Activated T-helper 17 cell treated with anti-CD3 and anti-CD28 coated beads, Interleukin-2, amount 50 U/mL, for 72 hours (primary cell): ENCODE measurements around the gene CARS1. TPM values are rescaled to one million over a fixed set of nuclear protein-coding genes. Genes with fewer than 3 reads are reported as not detected.

Experiments
- ATAC-seq: fragments of 150-1000 bp; cut with Tn5 transposase; replicated peaks from 2 replicates; pipeline ENCODE4 v1.10.0; 2021; ENCODE audit warnings: mild to moderate bottlenecking, moderate library complexity
- H3K27ac Mint-ChIP-seq: one replicate; pipeline ENCODE4 v1.8.0; 2022; ENCODE audit warnings: mixed read lengths
- H3K27me3 Mint-ChIP-seq: one replicate; pipeline ENCODE4 v1.8.0; 2022; ENCODE audit warnings: mixed read lengths
- H3K36me3 Mint-ChIP-seq: one replicate; pipeline ENCODE4 v1.8.0; 2022; ENCODE audit warnings: low read depth, mild to moderate bottlenecking, mixed read lengths
- H3K4me1 Mint-ChIP-seq: one replicate; pipeline ENCODE4 v1.8.0; 2022; ENCODE audit warnings: mixed read lengths
- H3K4me3 Mint-ChIP-seq: one replicate; pipeline ENCODE4 v1.8.0; 2022; ENCODE audit warnings: mild to moderate bottlenecking, mixed read lengths
- H3K9me3 Mint-ChIP-seq: one replicate; pipeline ENCODE4 v1.8.0; 2022; ENCODE audit warnings: mixed read lengths
- total RNA-seq, 2 donors: library from RNA; stranded (reverse); gene quantifications; one replicate each; pipeline ENCODE4 v1.2.3, GENCODE V29; 2022

CARS1 gene
- total RNA-seq, 2 donors from 2014 or later: 81.4 to 84.9 TPM

- ATAC-seq: no peak
- Mint-ChIP-seq H3K9me3 (no peaks in the 10 kb centered on the region), H3K4me1 (no peaks in the 10 kb centered on the region), H3K4me3 (no peak overlapping the region), H3K27ac (no peak overlapping the region), H3K27me3 (peaks cover 4% of the 10 kb centered on the region), H3K36me3 (no peaks in the 10 kb centered on the region)
Measured at GRCh38 chr11:3093281-3094191, 36.3 kb upstream of the CARS1 start.

- ATAC-seq: no peak
- H3K9me3 Mint-ChIP-seq: no peaks in the 10 kb centered on the region
- H3K4me1 Mint-ChIP-seq: no peaks in the 10 kb centered on the region
- H3K27ac Mint-ChIP-seq: no peak overlapping the region
- H3K27me3 Mint-ChIP-seq: peaks cover 4% of the 10 kb centered on the region
- no peak overlapping the region for H3K4me3 Mint-ChIP-seq
- H3K36me3 Mint-ChIP-seq: no peaks in the 10 kb centered on the region
Measured at GRCh38 chr11:3092603-3093141, 35.4 kb upstream of the CARS1 start.

- Mint-ChIP-seq H3K4me3 (no peak overlapping the region), H3K9me3 (no peaks in the 10 kb centered on the region), H3K27ac (peak overlapping the region; percentile 68), H3K27me3 (peaks cover 4% of the 10 kb centered on the region), H3K4me1 (no peaks in the 10 kb centered on the region), H3K36me3 (no peaks in the 10 kb centered on the region)
- peak; percentile 88 for ATAC-seq
Measured at GRCh38 chr11:3091846-3092602, 34.8 kb upstream of the CARS1 start.

GRCh38 chr11:3091081-3091845 lies 34.0 kb upstream of the CARS1 start:
- Mint-ChIP-seq H3K4me1 (no peaks in the 10 kb centered on the region), H3K4me3 (no peak overlapping the region), H3K27ac (peak overlapping the region; percentile 68), H3K27me3 (no peaks in the 10 kb centered on the region), H3K9me3 (no peaks in the 10 kb centered on the region), H3K36me3 (no peaks in the 10 kb centered on the region)
- no peak for ATAC-seq

GRCh38 chr11:3090096-3090901 lies 33.1 kb upstream of the CARS1 start:
- no peaks in the 10 kb centered on the region for H3K4me1 Mint-ChIP-seq
- no peak for ATAC-seq

GRCh38 chr11:3089236-3090061 lies 32.2 kb upstream of the CARS1 start:
- Mint-ChIP-seq H3K27ac (no peak overlapping the region), H3K9me3 (no peaks in the 10 kb centered on the region), H3K27me3 (peaks cover 3% of the 10 kb centered on the region), H3K4me3 (no peak overlapping the region), H3K36me3 (no peaks in the 10 kb centered on the region), H3K4me1 (no peaks in the 10 kb centered on the region)
- ATAC-seq: no peak

More at GRCh38 chr11:3090096-3090901, 33.1 kb upstream of the CARS1 start:
- Mint-ChIP-seq H3K36me3 (no peaks in the 10 kb centered on the region), H3K4me3 (no peak overlapping the region), H3K9me3 (no peaks in the 10 kb centered on the region), H3K27ac (no peak overlapping the region), H3K27me3 (peaks cover 3% of the 10 kb centered on the region)

- Mint-ChIP-seq H3K4me1 (no peaks in the 10 kb centered on the region), H3K4me3 (no peak overlapping the region), H3K27me3 (peaks cover 3% of the 10 kb centered on the region), H3K36me3 (no peaks in the 10 kb centered on the region), H3K27ac (no peak overlapping the region), H3K9me3 (no peaks in the 10 kb centered on the region)
- no peak for ATAC-seq
Measured at GRCh38 chr11:3088806-3089205, 31.6 kb upstream of the CARS1 start.

GRCh38 chr11:3087821-3088800 lies 30.9 kb upstream of the CARS1 start:
- no peaks in the 10 kb centered on the region for H3K9me3 Mint-ChIP-seq
- ATAC-seq: no peak
- no peaks in the 10 kb centered on the region for H3K36me3 Mint-ChIP-seq
- peak overlapping the region; percentile 36 for H3K27ac Mint-ChIP-seq
- no peaks in the 10 kb centered on the region for H3K4me1 Mint-ChIP-seq
- no peak overlapping the region for H3K4me3 Mint-ChIP-seq
- H3K27me3 Mint-ChIP-seq: peaks cover 3% of the 10 kb centered on the region

- no peak for ATAC-seq
- Mint-ChIP-seq H3K36me3 (no peaks in the 10 kb centered on the region), H3K27ac (no peak overlapping the region), H3K9me3 (no peaks in the 10 kb centered on the region), H3K4me3 (no peak overlapping the region), H3K4me1 (no peaks in the 10 kb centered on the region), H3K27me3 (peaks cover 3% of the 10 kb centered on the region)
Measured at GRCh38 chr11:3087373-3087772, 30.1 kb upstream of the CARS1 start.

GRCh38 chr11:3086671-3087150 lies 29.5 kb upstream of the CARS1 start:
- no peaks in the 10 kb centered on the region for H3K4me1 Mint-ChIP-seq
- H3K36me3 Mint-ChIP-seq: no peaks in the 10 kb centered on the region
- no peak overlapping the region for H3K27ac Mint-ChIP-seq
- no peaks in the 10 kb centered on the region for H3K9me3 Mint-ChIP-seq
- H3K4me3 Mint-ChIP-seq: no peak overlapping the region
- peaks cover 3% of the 10 kb centered on the region for H3K27me3 Mint-ChIP-seq
- no peak for ATAC-seq

GRCh38 chr11:3086114-3086513 lies 28.9 kb upstream of the CARS1 start:
- Mint-ChIP-seq H3K36me3 (no peaks in the 10 kb centered on the region), H3K27ac (no peak overlapping the region), H3K9me3 (no peaks in the 10 kb centered on the region), H3K27me3 (peaks cover 3% of the 10 kb centered on the region), H3K4me3 (no peak overlapping the region), H3K4me1 (no peaks in the 10 kb centered on the region)
- no peak for ATAC-seq

GRCh38 chr11:3085052-3085451 lies 27.8 kb upstream of the CARS1 start:
- H3K27me3 Mint-ChIP-seq: peaks cover 3% of the 10 kb centered on the region
- H3K36me3 Mint-ChIP-seq: no peaks in the 10 kb centered on the region
- H3K4me3 Mint-ChIP-seq: no peak overlapping the region
- no peak overlapping the region for H3K27ac Mint-ChIP-seq
- no peaks in the 10 kb centered on the region for H3K4me1 Mint-ChIP-seq
- ATAC-seq: no peak
- H3K9me3 Mint-ChIP-seq: no peaks in the 10 kb centered on the region
